Uterus (tissue), 2 donors: ENCODE measurements around the gene MYBPC2.

Source experiments
- POLR2A ChIP-seq, 2 donors: fragments of 450-650 bp; IDR thresholded peaks; one replicate each; pipeline ENCODE4 v1.6.1; 2016; ENCODE audit warnings: antibody characterized with exemption in 2 of 2, mild to moderate bottlenecking in 1 of 2, moderate library complexity in 1 of 2
- TF ChIP-seq, protein P1 (sequence below), 4 experiments: fragments of 200-600 bp in 2 of 4; fragments of 450-650 bp in 2 of 4; sonication (generic) in 2 of 4; IDR thresholded peaks; one replicate each; pipeline ENCODE4 v1.5.1; 2016 to 2019; ENCODE audit warnings: antibody characterized with exemption in 4 of 4, mild to moderate bottlenecking in 2 of 4, moderate library complexity in 1 of 4

DNA sequence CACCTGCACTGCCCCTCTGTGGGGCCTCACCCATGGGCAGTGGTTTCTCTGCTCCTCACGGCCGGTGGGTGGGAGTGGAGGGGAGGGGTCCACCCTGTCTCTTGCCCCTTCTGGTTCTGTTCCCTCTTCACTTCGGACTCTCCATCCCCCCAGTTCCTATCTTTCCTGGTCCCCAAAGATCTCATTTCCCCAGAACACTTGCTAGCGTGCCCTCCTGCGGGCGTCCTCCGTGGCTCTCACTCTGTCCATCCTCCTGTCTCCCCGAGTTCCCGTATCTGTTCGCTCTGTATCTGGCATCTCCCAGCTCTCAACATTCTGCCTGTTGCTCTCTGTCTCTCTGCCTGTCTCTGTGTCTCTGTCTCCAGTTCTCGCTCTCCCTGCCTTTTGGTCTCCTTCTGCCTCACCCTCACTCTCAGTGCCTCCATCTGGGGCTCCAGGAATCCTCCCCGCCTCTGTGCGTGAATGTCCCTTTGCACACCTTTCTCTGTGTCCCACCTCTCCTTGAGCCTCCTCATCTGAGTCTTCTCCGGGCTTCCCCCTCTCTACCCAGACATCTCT lies 13.6 kb upstream of the MYBPC2 start:
- TF ChIP-seq, protein P1, sequence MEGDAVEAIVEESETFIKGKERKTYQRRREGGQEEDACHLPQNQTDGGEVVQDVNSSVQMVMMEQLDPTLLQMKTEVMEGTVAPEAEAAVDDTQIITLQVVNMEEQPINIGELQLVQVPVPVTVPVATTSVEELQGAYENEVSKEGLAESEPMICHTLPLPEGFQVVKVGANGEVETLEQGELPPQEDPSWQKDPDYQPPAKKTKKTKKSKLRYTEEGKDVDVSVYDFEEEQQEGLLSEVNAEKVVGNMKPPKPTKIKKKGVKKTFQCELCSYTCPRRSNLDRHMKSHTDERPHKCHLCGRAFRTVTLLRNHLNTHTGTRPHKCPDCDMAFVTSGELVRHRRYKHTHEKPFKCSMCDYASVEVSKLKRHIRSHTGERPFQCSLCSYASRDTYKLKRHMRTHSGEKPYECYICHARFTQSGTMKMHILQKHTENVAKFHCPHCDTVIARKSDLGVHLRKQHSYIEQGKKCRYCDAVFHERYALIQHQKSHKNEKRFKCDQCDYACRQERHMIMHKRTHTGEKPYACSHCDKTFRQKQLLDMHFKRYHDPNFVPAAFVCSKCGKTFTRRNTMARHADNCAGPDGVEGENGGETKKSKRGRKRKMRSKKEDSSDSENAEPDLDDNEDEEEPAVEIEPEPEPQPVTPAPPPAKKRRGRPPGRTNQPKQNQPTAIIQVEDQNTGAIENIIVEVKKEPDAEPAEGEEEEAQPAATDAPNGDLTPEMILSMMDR (IDR thresholded peaks at IDR 0.05): no peak
- no peak for TF ChIP-seq POLR2A (IDR thresholded peaks at IDR 0.05)
